H1 (cell line): ENCODE results near the gene SPINDOC. TPM values are rescaled to one million over a fixed set of nuclear protein-coding genes. Genes with fewer than 3 reads are reported as not detected.

Experiments used
- KDM1A ChIP-seq: fragments of 200-600, 300-600 bp; sonication (generic); IDR thresholded peaks from 2 replicates; pipeline ENCODE4 v1.7.1; 2016; ENCODE audit warnings: mild to moderate bottlenecking, low read length, borderline replicate concordance
- polyA plus RNA-seq, 7 experiments: library from polyadenylated mRNA; depleted of rRNA in 3 of 7; stranded (reverse) in 5 of 7; unstranded in 2 of 7; fragments of >200 nt in 5 of 7; fragments of 200-250 nt in 2 of 7; gene quantifications; 1 replicate in 5 of 7; 2 replicates in 1 of 7; 4 replicates in 1 of 7; pipeline versions ENCODE4 v1.2.1 to v1.2.3, GENCODE V29; 2011 to 2013; ENCODE audit warnings: missing spikeins in 2 of 7, mixed read lengths in 2 of 7
- total RNA-seq: library from RNA; stranded (reverse); fragmentation: NEBNext Ultra II Directional; extraction: Animal tissue kit (Norgen Biotek cat#: 25700); gene quantifications from 2 replicates; pipeline ENCODE4 v1.2.1, GENCODE V29; 2021

SPINDOC gene
- total and polyA plus RNA-seq, 2 of the 8 experiments (the other 6 are each of a cell fraction or from before 2014, with no cell fraction given): 78.7 to 99.7 TPM

DNA sequence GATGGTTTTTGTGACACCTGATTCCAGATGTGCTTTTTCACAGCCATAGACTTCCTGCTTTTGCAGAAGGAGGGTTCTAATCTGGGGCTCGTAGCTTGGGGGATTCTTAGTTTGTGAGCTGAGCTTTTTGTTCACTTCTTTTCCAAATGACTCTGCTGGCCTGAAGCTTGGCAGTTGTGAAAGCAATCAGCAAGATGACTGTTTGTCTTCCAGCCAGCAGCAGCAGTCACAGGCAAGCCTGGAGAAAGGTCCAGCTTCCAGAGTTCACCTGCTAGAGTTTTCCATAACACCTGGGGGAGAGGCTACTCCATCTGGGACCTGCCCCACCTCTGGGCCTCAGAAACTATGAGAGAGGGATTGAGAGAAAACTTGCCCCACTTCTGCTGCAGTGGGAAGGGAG lies 29.8 kb downstream of the SPINDOC start (continued):
- no peak for TF ChIP-seq KDM1A
